PFSK-1 (cell line): ENCODE measurements around the gene SNAP29.

ENCODE experiments used
- FOXP2 ChIP-seq: optimal IDR thresholded peaks from 2 replicates; pipeline ENCODE3; 2011; ENCODE audit warnings: borderline replicate concordance, control low read depth, inconsistent platforms; ENCODE audit not compliant: insufficient read depth; ENCODE audit errors: extremely low read length, extremely low read depth
- POLR2AphosphoS5 ChIP-seq: IDR thresholded peaks from 2 replicates; pipeline ENCODE4 v1.6.1; 2012; ENCODE audit warnings: low read depth, mild to moderate bottlenecking, control low read depth, low read length, moderate library complexity
- REST ChIP-seq, 2 experiments: IDR thresholded peaks; 2 replicates each; pipeline versions ENCODE4 v1.6.1 to v1.8.0; 2011 to 2012; ENCODE audit warnings: low read depth in 2 of 2, low read length in 2 of 2, control low read depth in 1 of 2, inconsistent platforms in 1 of 2, mild to moderate bottlenecking in 1 of 2, moderate library complexity in 1 of 2; ENCODE audit not compliant: insufficient read depth in 1 of 2
- SIN3A ChIP-seq: IDR thresholded peaks from 2 replicates; pipeline ENCODE4 v1.6.1; 2012; ENCODE audit warnings: mild to moderate bottlenecking, low read length, moderate library complexity, borderline replicate concordance; ENCODE audit not compliant: insufficient read depth
- TAF1 ChIP-seq: IDR thresholded peaks from 2 replicates; pipeline ENCODE4 v1.6.1; 2012; ENCODE audit warnings: low read length, control low read depth, borderline replicate concordance; ENCODE audit not compliant: insufficient read depth

SNAP29 gene

DNA sequence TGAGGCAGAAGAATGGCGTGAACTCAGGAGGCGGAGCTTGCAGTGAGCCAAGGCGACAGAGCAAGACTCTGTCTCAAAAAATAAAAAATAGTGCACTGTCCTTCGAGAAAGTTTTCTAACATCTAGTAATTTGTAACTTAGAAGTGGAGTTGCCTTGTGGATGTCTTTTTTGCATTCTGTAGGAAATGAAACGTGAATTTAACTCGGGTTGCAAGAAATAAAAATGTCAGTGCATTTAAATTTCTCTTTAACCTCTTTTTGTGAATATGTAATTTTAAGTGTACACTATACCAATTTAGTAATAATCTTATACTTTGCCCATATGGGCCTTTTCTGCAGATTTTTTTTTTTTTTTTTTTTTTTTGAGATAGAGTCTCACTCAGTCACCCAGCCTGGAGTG is 32.2 kb downstream of the SNAP29 start:
- TF ChIP-seq TAF1 (no peak), POLR2AphosphoS5 (no peak)

DNA sequence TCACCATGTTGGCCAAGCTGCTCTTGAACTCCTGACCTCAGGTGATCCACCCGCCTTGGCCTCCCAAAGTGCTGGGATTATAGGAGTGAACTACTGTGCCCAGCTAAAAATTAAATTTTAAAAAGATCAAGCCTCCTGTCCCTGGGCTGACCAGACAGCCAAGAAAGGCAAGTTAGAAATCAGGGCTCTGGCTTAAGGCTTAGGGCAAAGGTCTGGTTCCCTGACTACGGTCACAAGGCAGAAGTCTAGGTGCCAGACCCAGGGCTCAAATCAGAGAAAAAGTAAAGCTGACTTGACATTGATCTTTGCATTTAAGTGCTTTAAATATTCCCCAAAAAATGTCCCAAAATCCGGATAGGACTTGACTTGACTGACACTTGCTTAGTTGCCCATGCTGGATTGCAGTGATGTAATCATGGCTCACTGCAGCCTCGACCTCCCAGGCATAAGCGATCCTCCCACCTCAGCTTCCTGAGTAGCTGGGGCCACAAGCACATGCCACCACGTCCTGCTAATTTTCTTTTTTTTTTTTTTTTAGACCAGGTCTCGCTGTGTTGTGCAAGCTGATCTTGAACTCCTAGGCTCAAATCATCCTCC is 41.1 kb downstream of the SNAP29 start:
- TF ChIP-seq REST (IDR thresholded peaks at IDR 0.05; ENCODE audit: insufficient read depth in 1 of 2, low read depth in 2 of 2, low read length in 2 of 2): no peak
- TF ChIP-seq POLR2AphosphoS5: no peak
- TF ChIP-seq SIN3A: no peak
- TF ChIP-seq TAF1: no peak
- no peak for TF ChIP-seq FOXP2

DNA sequence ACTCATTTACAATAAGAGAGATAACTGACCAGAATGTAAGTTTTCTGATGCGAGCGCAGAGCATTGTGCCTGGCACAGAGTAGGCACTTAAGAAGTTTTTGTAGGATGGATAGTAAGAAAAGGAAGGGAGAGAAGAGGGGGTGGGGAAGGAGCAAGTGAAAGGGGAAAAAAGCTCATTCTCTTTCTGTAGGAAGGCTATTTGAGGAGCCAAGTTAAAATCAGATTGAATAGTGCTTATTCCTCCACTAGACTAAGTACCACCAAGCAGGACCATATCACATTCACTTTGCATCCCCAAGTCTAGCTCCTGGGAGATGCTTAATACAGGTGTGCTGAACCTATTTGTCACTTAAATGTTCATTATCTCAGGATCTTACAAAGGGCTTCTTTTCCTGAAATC is 44.3 kb downstream of the SNAP29 start:
- TF ChIP-seq REST (IDR thresholded peaks at IDR 0.05; ENCODE audit: insufficient read depth in 1 of 2, low read depth in 2 of 2, low read length in 2 of 2) (no peak), SIN3A (no peak), TAF1 (no peak), FOXP2 (no peak), POLR2AphosphoS5 (no peak)

- TF ChIP-seq SIN3A: no peak
- no peak for TF ChIP-seq POLR2AphosphoS5
- TF ChIP-seq FOXP2: no peak
- TF ChIP-seq REST (IDR thresholded peaks at IDR 0.05; ENCODE audit: insufficient read depth in 1 of 2, low read depth in 2 of 2, low read length in 2 of 2): no peak
- no peak for TF ChIP-seq TAF1
Observed at GRCh38 chr22:20904008-20904979, 45.5 kb downstream of the SNAP29 start.

GRCh38 chr22:20904980-20905355 is 46.2 kb downstream of the SNAP29 start:
- TF ChIP-seq TAF1: no peak
